ENCODE data around the gene AMN. TPM values are rescaled to one million over a fixed set of nuclear protein-coding genes. Genes with fewer than 3 reads are reported as not detected.

AMN gene
- total and polyA plus RNA-seq, 2 experiments from 2014 or later: 0.69 to 1.2 TPM

DNA sequence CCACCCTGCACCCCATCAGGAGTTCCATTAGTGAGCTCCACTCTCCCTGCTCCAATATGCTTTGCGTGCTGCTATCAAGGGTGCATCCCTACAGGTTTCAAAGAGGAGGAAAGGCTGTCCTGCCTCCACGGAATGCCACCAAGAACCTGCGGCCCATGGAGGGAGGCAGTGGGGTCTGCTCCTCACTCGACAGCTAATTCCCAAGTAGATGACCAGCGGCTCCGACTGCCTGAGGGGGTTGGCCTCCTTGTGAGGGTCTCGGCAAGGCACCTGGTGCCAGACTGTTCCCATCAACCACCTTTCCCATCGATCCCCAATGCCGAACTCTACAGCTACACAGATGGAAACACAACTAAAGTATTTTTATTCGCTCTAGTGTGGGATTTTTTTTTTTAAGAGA is 36.0 kb downstream of the AMN start:
- Histone ChIP-seq H3K27ac (ENCODE audit: low read depth) (no peak overlapping the region), H3F3A (replicated peaks; ENCODE audit: low read depth) (no peaks in the 10 kb centered on the region), H3K27me3 (ENCODE audit: insufficient read depth) (no peaks in the 10 kb centered on the region), H3K79me2 (replicated peaks; ENCODE audit: insufficient read depth) (no peaks in the 10 kb centered on the region), H3K4me1 (ENCODE audit: insufficient read depth) (no peaks in the 10 kb centered on the region), H3K4me3 (no peak overlapping the region), H3K36me3 (ENCODE audit: insufficient read depth) (peaks cover 21% of the 10 kb centered on the region), H2AFZ (no peak overlapping the region), H3K4me2 (no peak overlapping the region), H3K9me2 (ENCODE audit: insufficient read depth) (no peaks in the 10 kb centered on the region), H4K20me1 (replicated peaks; ENCODE audit: insufficient read depth) (no peaks in the 10 kb centered on the region; the same call in 1 of the 2 replicates)
- Mint-ChIP-seq H3K4me1 (no peaks in the 10 kb centered on the region), H3K27ac (no peak overlapping the region), H3K27me3 (ENCODE audit: insufficient read depth, low read depth, poor library complexity) (peaks cover 3% of the 10 kb centered on the region), H3K9me3 (no peaks in the 10 kb centered on the region), H3K36me3 (ENCODE audit: low read depth) (peaks cover 71% of the 10 kb centered on the region), H3K4me3 (no peak overlapping the region)
- TF ChIP-seq NANOG (IDR thresholded peaks at IDR 0.05; ENCODE audit: borderline replicate concordance) (no peak), EZH2phosphoT487 (IDR thresholded peaks at IDR 0.05; ENCODE audit: unreplicated experiment) (no peak), POLR2AphosphoS5 (IDR thresholded peaks at IDR 0.05; ENCODE audit: low read depth) (no peak), STAT1 (IDR thresholded peaks at IDR 0.05; ENCODE audit: unreplicated experiment) (no peak), EZH2 (IDR thresholded peaks at IDR 0.05; ENCODE audit: low read depth, unreplicated experiment) (no peak), JUNB (IDR thresholded peaks at IDR 0.05; ENCODE audit: unreplicated experiment) (no peak), CREB1 (CRISPR knock-in tag; IDR thresholded peaks at IDR 0.05; ENCODE audit: low read depth) (no peak), ZNF114 (CRISPR knock-in tag; IDR thresholded peaks at IDR 0.05) (no peak), ZNF331 (CRISPR knock-in tag; IDR thresholded peaks at IDR 0.05; ENCODE audit: low read depth) (no peak)
- TF ChIP-seq, protein P1, sequence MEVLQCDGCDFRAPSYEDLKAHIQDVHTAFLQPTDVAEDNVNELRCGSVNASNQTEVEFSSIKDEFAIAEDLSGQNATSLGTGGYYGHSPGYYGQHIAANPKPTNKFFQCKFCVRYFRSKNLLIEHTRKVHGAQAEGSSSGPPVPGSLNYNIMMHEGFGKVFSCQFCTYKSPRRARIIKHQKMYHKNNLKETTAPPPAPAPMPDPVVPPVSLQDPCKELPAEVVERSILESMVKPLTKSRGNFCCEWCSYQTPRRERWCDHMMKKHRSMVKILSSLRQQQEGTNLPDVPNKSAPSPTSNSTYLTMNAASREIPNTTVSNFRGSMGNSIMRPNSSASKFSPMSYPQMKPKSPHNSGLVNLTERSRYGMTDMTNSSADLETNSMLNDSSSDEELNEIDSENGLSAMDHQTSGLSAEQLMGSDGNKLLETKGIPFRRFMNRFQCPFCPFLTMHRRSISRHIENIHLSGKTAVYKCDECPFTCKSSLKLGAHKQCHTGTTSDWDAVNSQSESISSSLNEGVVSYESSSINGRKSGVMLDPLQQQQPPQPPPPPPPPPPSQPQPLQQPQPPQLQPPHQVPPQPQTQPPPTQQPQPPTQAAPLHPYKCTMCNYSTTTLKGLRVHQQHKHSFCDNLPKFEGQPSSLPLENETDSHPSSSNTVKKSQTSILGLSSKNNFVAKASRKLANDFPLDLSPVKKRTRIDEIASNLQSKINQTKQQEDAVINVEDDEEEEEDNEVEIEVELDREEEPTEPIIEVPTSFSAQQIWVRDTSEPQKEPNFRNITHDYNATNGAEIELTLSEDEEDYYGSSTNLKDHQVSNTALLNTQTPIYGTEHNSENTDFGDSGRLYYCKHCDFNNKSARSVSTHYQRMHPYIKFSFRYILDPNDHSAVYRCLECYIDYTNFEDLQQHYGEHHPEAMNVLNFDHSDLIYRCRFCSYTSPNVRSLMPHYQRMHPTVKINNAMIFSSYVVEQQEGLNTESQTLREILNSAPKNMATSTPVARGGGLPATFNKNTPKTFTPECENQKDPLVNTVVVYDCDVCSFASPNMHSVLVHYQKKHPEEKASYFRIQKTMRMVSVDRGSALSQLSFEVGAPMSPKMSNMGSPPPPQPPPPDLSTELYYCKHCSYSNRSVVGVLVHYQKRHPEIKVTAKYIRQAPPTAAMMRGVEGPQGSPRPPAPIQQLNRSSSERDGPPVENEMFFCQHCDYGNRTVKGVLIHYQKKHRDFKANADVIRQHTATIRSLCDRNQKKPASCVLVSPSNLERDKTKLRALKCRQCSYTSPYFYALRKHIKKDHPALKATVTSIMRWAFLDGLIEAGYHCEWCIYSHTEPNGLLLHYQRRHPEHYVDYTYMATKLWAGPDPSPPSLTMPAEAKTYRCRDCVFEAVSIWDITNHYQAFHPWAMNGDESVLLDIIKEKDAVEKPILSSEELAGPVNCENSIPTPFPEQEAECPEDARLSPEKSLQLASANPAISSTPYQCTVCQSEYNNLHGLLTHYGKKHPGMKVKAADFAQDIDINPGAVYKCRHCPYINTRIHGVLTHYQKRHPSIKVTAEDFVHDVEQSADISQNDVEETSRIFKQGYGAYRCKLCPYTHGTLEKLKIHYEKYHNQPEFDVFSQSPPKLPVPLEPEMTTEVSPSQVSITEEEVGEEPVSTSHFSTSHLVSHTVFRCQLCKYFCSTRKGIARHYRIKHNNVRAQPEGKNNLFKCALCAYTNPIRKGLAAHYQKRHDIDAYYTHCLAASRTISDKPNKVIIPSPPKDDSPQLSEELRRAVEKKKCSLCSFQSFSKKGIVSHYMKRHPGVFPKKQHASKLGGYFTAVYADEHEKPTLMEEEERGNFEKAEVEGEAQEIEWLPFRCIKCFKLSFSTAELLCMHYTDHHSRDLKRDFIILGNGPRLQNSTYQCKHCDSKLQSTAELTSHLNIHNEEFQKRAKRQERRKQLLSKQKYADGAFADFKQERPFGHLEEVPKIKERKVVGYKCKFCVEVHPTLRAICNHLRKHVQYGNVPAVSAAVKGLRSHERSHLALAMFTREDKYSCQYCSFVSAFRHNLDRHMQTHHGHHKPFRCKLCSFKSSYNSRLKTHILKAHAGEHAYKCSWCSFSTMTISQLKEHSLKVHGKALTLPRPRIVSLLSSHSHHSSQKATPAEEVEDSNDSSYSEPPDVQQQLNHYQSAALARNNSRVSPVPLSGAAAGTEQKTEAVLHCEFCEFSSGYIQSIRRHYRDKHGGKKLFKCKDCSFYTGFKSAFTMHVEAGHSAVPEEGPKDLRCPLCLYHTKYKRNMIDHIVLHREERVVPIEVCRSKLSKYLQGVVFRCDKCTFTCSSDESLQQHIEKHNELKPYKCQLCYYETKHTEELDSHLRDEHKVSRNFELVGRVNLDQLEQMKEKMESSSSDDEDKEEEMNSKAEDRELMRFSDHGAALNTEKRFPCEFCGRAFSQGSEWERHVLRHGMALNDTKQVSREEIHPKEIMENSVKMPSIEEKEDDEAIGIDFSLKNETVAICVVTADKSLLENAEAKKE (CRISPR knock-in tag; IDR thresholded peaks at IDR 0.05): no peak
- TF ChIP-seq, protein P2, sequence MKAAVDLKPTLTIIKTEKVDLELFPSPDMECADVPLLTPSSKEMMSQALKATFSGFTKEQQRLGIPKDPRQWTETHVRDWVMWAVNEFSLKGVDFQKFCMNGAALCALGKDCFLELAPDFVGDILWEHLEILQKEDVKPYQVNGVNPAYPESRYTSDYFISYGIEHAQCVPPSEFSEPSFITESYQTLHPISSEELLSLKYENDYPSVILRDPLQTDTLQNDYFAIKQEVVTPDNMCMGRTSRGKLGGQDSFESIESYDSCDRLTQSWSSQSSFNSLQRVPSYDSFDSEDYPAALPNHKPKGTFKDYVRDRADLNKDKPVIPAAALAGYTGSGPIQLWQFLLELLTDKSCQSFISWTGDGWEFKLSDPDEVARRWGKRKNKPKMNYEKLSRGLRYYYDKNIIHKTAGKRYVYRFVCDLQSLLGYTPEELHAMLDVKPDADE (IDR thresholded peaks at IDR 0.05): no peak
- TF ChIP-seq, protein P3, sequence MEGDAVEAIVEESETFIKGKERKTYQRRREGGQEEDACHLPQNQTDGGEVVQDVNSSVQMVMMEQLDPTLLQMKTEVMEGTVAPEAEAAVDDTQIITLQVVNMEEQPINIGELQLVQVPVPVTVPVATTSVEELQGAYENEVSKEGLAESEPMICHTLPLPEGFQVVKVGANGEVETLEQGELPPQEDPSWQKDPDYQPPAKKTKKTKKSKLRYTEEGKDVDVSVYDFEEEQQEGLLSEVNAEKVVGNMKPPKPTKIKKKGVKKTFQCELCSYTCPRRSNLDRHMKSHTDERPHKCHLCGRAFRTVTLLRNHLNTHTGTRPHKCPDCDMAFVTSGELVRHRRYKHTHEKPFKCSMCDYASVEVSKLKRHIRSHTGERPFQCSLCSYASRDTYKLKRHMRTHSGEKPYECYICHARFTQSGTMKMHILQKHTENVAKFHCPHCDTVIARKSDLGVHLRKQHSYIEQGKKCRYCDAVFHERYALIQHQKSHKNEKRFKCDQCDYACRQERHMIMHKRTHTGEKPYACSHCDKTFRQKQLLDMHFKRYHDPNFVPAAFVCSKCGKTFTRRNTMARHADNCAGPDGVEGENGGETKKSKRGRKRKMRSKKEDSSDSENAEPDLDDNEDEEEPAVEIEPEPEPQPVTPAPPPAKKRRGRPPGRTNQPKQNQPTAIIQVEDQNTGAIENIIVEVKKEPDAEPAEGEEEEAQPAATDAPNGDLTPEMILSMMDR (conservative IDR thresholded peaks at IDR 0.05; ENCODE audit: low read depth in 2 of 2): no peak
- TF ChIP-seq, protein P4, sequence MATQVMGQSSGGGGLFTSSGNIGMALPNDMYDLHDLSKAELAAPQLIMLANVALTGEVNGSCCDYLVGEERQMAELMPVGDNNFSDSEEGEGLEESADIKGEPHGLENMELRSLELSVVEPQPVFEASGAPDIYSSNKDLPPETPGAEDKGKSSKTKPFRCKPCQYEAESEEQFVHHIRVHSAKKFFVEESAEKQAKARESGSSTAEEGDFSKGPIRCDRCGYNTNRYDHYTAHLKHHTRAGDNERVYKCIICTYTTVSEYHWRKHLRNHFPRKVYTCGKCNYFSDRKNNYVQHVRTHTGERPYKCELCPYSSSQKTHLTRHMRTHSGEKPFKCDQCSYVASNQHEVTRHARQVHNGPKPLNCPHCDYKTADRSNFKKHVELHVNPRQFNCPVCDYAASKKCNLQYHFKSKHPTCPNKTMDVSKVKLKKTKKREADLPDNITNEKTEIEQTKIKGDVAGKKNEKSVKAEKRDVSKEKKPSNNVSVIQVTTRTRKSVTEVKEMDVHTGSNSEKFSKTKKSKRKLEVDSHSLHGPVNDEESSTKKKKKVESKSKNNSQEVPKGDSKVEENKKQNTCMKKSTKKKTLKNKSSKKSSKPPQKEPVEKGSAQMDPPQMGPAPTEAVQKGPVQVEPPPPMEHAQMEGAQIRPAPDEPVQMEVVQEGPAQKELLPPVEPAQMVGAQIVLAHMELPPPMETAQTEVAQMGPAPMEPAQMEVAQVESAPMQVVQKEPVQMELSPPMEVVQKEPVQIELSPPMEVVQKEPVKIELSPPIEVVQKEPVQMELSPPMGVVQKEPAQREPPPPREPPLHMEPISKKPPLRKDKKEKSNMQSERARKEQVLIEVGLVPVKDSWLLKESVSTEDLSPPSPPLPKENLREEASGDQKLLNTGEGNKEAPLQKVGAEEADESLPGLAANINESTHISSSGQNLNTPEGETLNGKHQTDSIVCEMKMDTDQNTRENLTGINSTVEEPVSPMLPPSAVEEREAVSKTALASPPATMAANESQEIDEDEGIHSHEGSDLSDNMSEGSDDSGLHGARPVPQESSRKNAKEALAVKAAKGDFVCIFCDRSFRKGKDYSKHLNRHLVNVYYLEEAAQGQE (IDR thresholded peaks at IDR 0.05; ENCODE audit: unreplicated experiment): no peak
- ATAC-seq: no peak
- no peak for DNase-seq (ENCODE audit: low spot score)

Measured in GM23338 (cell line).